ENCODE data around the gene ACOX1.

DNA sequence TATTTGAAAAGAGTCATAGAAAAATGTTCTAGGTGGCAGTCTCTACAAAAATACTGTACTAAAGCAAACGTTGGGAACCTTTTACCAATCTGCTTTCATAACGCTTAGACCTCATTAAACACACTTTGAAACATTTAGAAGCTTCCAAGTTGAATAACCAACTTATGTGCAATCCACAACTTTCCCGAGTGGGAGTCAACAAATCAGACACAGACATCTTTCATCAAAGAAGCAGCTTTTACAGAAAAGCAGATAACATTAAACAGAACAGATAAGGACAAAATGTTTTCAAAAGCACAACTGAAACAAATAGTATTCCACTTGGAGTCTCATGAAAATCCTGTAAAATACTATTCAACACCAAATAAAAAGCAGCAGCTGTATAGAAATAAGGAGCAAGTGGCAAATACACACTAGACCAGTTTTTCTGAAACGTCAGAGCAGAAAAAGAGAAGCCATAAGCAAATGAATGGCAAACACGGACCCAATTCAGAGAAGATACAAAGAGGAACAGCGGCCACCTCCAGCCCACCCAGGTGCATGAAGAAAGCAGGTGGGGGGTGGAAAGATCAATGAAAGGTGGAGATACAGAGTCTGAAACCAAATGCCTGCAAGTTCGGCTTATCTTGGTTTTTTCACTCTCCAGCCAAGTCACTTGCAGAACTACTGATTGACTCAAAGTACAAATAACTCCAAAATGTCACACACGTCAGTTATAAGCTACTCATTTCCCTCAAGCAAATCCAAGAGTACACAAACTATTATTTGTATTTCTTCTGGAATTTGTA, 19.7 kb downstream of the ACOX1 start:
- TF ChIP-seq CTCF (IDR thresholded peaks at IDR 0.05): no peak
- TF ChIP-seq EZH2 (IDR thresholded peaks at IDR 0.05; ENCODE audit: borderline replicate concordance, insufficient read depth, low read depth, low read length, poor library complexity, severe bottlenecking): no peak
